ENCODE measurements around the gene DNAJC21.
A peak's percentile ranks its signal among the peaks of the same experiment; 100 is the strongest.

GRCh38 chr5:34929720-34930461 lies 532 bp downstream of the DNAJC21 start:
- peak in 2 of 4 donors; percentile 69 to 74 for TF ChIP-seq POLR2A (IDR thresholded peaks at IDR 0.05)
- no peak for TF ChIP-seq CTCF (IDR thresholded peaks at IDR 0.05)

All from esophagus squamous epithelium (tissue), 4 donors.